Tibial nerve (tissue), 4 donors: ENCODE measurements around the gene DOCK2. TPM values are rescaled to one million over a fixed set of nuclear protein-coding genes. Genes with fewer than 3 reads are reported as not detected.

Source experiments
- DNase-seq, 2 donors: peaks; one replicate each; pipeline ENCODE4 v3.0.0-alpha.2; 2019; ENCODE audit warnings: low spot score in 2 of 2
- H3K27ac ChIP-seq, 4 donors: fragments of 200-600 bp; sonication (generic) in 3 of 4; one replicate each; pipeline ENCODE4 v1.5.1; 2017 to 2019; ENCODE audit warnings: mild to moderate bottlenecking in 1 of 4
- H3K27me3 ChIP-seq, 2 donors: fragments of 200-600 bp; sonication (generic) in 1 of 2; one replicate each; pipeline versions ENCODE4 v1.5.1 to v1.6.0; 2017 to 2019
- H3K36me3 ChIP-seq, 3 donors: fragments of 200-600 bp; sonication (generic); one replicate each; pipeline ENCODE4 v1.5.1; 2018 to 2019
- H3K4me1 ChIP-seq, 4 donors: fragments of 200-600 bp; sonication (generic) in 3 of 4; one replicate each; pipeline ENCODE4 v1.5.1; 2017 to 2019
- H3K4me3 ChIP-seq, 4 donors: fragments of 200-600 bp; sonication (generic) in 3 of 4; one replicate each; pipeline ENCODE4 v1.5.1; 2017 to 2019; ENCODE audit warnings: mild to moderate bottlenecking in 1 of 4, moderate library complexity in 1 of 4
- H3K9me3 ChIP-seq, 4 donors: fragments of 200-600 bp; sonication (generic) in 3 of 4; one replicate each; pipeline ENCODE4 v1.5.1; 2017 to 2019
- EP300 ChIP-seq, 2 donors: sonication (generic); formaldehyde crosslinking; IDR thresholded peaks; one replicate each; pipeline ENCODE4 v1.6.1; 2017; ENCODE audit warnings: antibody characterized with exemption in 2 of 2, mild to moderate bottlenecking in 1 of 2
- POLR2A ChIP-seq, 2 donors: fragments of 450-650 bp; IDR thresholded peaks; one replicate each; pipeline ENCODE4 v1.6.1; 2017; ENCODE audit warnings: antibody characterized with exemption in 2 of 2, mild to moderate bottlenecking in 2 of 2, moderate library complexity in 2 of 2
- WGBS, 2 donors: methylation state at CpG; one replicate each; pipeline ENCODE4 v1.1.5; 2018; 5-methylcytosine and 5-hydroxymethylcytosine counted together
- total RNA-seq, 4 donors: library from RNA; depleted of rRNA; stranded (reverse); fragments of >200 nt; gene quantifications; one replicate each; pipeline ENCODE4 v1.1.0, GENCODE V29; 2016
- TF ChIP-seq, protein P1 (sequence below), 5 experiments: fragments of 200-600 bp in 3 of 5; fragments of 450-650 bp in 2 of 5; sonication (generic) in 3 of 5; IDR thresholded peaks; one replicate each; pipeline ENCODE4 v1.5.1; 2016 to 2019; ENCODE audit warnings: antibody characterized with exemption in 5 of 5, mild to moderate bottlenecking in 3 of 5, moderate library complexity in 2 of 5

Gene DOCK2
- total RNA-seq, 4 donors from 2014 or later = 14.9 to 83.4 (median 23.8) TPM

DNA sequence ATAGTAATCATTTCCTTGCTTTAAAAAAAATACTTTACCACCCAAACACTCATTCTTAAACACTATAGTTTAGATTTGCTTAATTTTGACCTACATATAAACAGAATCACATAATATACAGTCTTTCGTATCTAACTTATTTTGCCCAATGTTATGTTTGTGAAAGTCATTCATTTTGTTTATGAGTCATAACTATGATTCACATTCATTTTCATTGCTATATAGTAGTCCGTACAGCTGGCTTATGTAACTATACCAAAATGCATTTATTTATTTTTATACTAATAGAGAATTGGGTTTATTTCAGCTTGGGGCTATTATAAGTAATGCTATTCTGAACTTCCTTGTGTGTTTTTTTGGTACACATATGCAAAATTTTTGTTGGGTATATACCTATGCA is 434.7 kb downstream of the DOCK2 start:
- TF ChIP-seq, protein P1, sequence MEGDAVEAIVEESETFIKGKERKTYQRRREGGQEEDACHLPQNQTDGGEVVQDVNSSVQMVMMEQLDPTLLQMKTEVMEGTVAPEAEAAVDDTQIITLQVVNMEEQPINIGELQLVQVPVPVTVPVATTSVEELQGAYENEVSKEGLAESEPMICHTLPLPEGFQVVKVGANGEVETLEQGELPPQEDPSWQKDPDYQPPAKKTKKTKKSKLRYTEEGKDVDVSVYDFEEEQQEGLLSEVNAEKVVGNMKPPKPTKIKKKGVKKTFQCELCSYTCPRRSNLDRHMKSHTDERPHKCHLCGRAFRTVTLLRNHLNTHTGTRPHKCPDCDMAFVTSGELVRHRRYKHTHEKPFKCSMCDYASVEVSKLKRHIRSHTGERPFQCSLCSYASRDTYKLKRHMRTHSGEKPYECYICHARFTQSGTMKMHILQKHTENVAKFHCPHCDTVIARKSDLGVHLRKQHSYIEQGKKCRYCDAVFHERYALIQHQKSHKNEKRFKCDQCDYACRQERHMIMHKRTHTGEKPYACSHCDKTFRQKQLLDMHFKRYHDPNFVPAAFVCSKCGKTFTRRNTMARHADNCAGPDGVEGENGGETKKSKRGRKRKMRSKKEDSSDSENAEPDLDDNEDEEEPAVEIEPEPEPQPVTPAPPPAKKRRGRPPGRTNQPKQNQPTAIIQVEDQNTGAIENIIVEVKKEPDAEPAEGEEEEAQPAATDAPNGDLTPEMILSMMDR (IDR thresholded peaks at IDR 0.05) = no peak
- no peak for TF ChIP-seq EP300 (IDR thresholded peaks at IDR 0.05)
- no peak for TF ChIP-seq POLR2A (IDR thresholded peaks at IDR 0.05)
- Histone ChIP-seq H3K27ac (no peak overlapping the region), H3K27me3 (no peaks in the 10 kb centered on the region), H3K4me1 (no peaks in the 10 kb centered on the region), H3K36me3 (peaks cover 0 to 3% (median 0%) of the 10 kb centered on the region in 3 donors), H3K4me3 (no peak overlapping the region), H3K9me3 (no peaks in the 10 kb centered on the region)
- WGBS, 2 donors = 88 to 94% methylated on average over 2 of the region's 2 CpGs
- no peak for DNase-seq

GRCh38 chr5:170075696-170076095 is 438.6 kb downstream of the DOCK2 start:
- H3K4me3 ChIP-seq = no peak overlapping the region
- no peak for TF ChIP-seq POLR2A (IDR thresholded peaks at IDR 0.05)
- no peak for TF ChIP-seq EP300 (IDR thresholded peaks at IDR 0.05)
- TF ChIP-seq, protein P1 (IDR thresholded peaks at IDR 0.05) = no peak
- 58 to 76% methylated on average over 7 of the region's 7 CpGs for WGBS, 2 donors
- H3K9me3 ChIP-seq = no peaks in the 10 kb centered on the region
- no peaks in the 10 kb centered on the region for H3K27me3 ChIP-seq
- no peaks in the 10 kb centered on the region for H3K36me3 ChIP-seq
- DNase-seq = no peak
- H3K27ac ChIP-seq = no peak overlapping the region
- no peaks in the 10 kb centered on the region for H3K4me1 ChIP-seq

GRCh38 chr5:170076211-170076610 is 439.1 kb downstream of the DOCK2 start:
- H3K27me3 ChIP-seq = no peaks in the 10 kb centered on the region

DNA sequence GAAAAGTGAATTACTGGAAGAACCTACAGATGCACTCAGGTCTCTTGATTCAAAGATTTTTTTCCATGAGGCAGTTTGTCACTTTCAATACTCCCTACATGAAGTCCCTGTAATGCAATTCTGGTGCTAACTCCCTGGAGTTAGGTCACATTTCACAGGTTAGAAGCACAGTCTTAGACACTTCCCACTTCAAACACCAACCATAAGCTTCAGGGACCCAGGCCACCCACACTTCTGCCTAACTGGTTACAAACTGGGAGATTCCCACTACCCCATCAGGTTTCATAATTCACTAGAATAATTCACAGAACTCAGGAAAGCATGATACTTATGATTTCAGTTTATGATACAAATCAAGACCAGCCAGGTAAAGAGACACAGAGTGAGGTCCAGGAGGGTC is 439.7 kb downstream of the DOCK2 start:
- no peak for DNase-seq
- Histone ChIP-seq H3K36me3 (no peaks in the 10 kb centered on the region), H3K27ac (no peak overlapping the region), H3K27me3 (no peaks in the 10 kb centered on the region), H3K4me3 (no peak overlapping the region), H3K9me3 (no peaks in the 10 kb centered on the region), H3K4me1 (no peaks in the 10 kb centered on the region)
- TF ChIP-seq, protein P1 (IDR thresholded peaks at IDR 0.05) = no peak
- no peak for TF ChIP-seq POLR2A (IDR thresholded peaks at IDR 0.05)

More at GRCh38 chr5:170076211-170076610, 439.1 kb downstream of the DOCK2 start:
- no peaks in the 10 kb centered on the region for H3K9me3 ChIP-seq
- H3K27ac ChIP-seq = no peak overlapping the region
- TF ChIP-seq, protein P1 (IDR thresholded peaks at IDR 0.05) = no peak
- TF ChIP-seq POLR2A (IDR thresholded peaks at IDR 0.05) (no peak), EP300 (IDR thresholded peaks at IDR 0.05) (no peak)
- 63 to 68% methylated on average over 1 of the region's 1 CpG for WGBS, 2 donors
- H3K4me1 ChIP-seq = no peaks in the 10 kb centered on the region
- DNase-seq = no peak
- H3K36me3 ChIP-seq = no peaks in the 10 kb centered on the region
- no peak overlapping the region for H3K4me3 ChIP-seq

DNA sequence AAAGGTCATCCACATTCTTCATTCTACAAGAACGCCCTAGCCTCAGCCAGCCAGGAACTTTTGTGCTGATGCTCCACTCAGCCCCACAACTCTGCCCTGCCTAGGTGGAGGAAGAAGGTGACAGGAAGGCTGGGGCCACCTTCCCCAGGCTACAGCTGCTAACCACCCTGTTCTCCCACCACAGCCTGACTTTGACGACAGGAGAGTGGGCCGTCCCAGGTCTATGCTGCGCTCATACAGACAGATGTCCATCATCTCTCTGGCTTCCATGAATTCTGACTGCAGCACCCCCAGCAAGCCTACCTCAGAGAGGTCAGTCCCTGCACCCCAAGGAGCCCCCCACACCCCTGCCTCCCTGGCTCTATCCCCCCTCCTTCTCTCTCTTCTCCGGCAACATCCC is 440.5 kb downstream of the DOCK2 start:
- no peaks in the 10 kb centered on the region for H3K9me3 ChIP-seq
- 83 to 89% methylated on average over 5 of the region's 5 CpGs for WGBS, 2 donors
- no peaks in the 10 kb centered on the region for H3K27me3 ChIP-seq
- no peaks in the 10 kb centered on the region for H3K36me3 ChIP-seq
- no peak for TF ChIP-seq EP300 (IDR thresholded peaks at IDR 0.05)
- no peak for TF ChIP-seq POLR2A (IDR thresholded peaks at IDR 0.05)
- TF ChIP-seq, protein P1 (IDR thresholded peaks at IDR 0.05) = no peak
- H3K27ac ChIP-seq = no peak overlapping the region
- H3K4me1 ChIP-seq = no peaks in the 10 kb centered on the region
- DNase-seq = no peak
- H3K4me3 ChIP-seq = no peak overlapping the region
